Peyer's patch (tissue), 4 donors: Measurements from ENCODE around the gene KCNQ1. TPM values are rescaled to one million over a fixed set of nuclear protein-coding genes. Genes with fewer than 3 reads are reported as not detected.

ENCODE experiments used
- DNase-seq, 3 donors: peaks; one replicate each; pipeline ENCODE4 v3.0.0-alpha.2; 2017 to 2019
- H3K27ac ChIP-seq, 4 donors: fragments of 200-600 bp; sonication (generic); one replicate each; pipeline ENCODE4 v1.5.1; 2016 to 2019
- H3K27me3 ChIP-seq, 2 donors: fragments of 200-600 bp; sonication (generic); one replicate each; pipeline ENCODE4 v1.5.1; 2019
- H3K36me3 ChIP-seq, 3 donors: fragments of 200-600 bp; sonication (generic); one replicate each; pipeline ENCODE4 v1.5.1; 2016 to 2019
- H3K4me1 ChIP-seq, 4 donors: fragments of 200-600 bp; sonication (generic); one replicate each; pipeline ENCODE4 v1.5.1; 2016 to 2019
- H3K4me3 ChIP-seq, 4 donors: fragments of 200-600 bp; sonication (generic); 1 replicate in 3 of 4; 2 replicates in 1 of 4; pipeline ENCODE4 v1.5.1; 2016 to 2019; ENCODE audit warnings: mild to moderate bottlenecking in 1 of 4
- H3K9me3 ChIP-seq, 4 donors: fragments of 200-600 bp; sonication (generic); one replicate each; pipeline ENCODE4 v1.5.1; 2016 to 2019; ENCODE audit warnings: mild to moderate bottlenecking in 1 of 4
- CTCF ChIP-seq, 6 experiments: fragments of 450-650 bp in 4 of 6; fragments of 200-600 bp in 2 of 6; sonication (generic) in 1 of 6; IDR thresholded peaks; one replicate each; pipeline ENCODE4 v1.5.1; 2017 to 2019; ENCODE audit warnings: antibody characterized with exemption in 6 of 6, mild to moderate bottlenecking in 3 of 6, moderate library complexity in 1 of 6
- POLR2A ChIP-seq, 2 donors: fragments of 450-650 bp; IDR thresholded peaks; one replicate each; pipeline ENCODE4 v1.5.1; 2017; ENCODE audit warnings: antibody characterized with exemption in 2 of 2, mild to moderate bottlenecking in 2 of 2, moderate library complexity in 2 of 2
- total RNA-seq, 4 donors: library from RNA; depleted of rRNA; stranded (reverse); fragments of >200 nt; gene quantifications; one replicate each; pipeline ENCODE4 v1.1.0, GENCODE V29; 2016

Gene KCNQ1
- total RNA-seq, 4 donors from 2014 or later: 50.6 to 66.4 (median 54.2) TPM

GRCh38 chr11:2760196-2760871 lies 315.5 kb downstream of the KCNQ1 start:
- Histone ChIP-seq H3K27me3 (no peaks in the 10 kb centered on the region), H3K27ac (no peak overlapping the region), H3K36me3 (no peaks in the 10 kb centered on the region), H3K9me3 (no peaks in the 10 kb centered on the region), H3K4me3 (no peak overlapping the region), H3K4me1 (no peaks in the 10 kb centered on the region)
- TF ChIP-seq CTCF (IDR thresholded peaks at IDR 0.05): no peak
- TF ChIP-seq POLR2A (IDR thresholded peaks at IDR 0.05): no peak
- peak in 2 of 3 donors; percentile 12 to 38 for DNase-seq

- H3K27ac ChIP-seq: no peak overlapping the region
- no peaks in the 10 kb centered on the region for H3K4me1 ChIP-seq
- no peaks in the 10 kb centered on the region for H3K36me3 ChIP-seq
- H3K27me3 ChIP-seq: no peaks in the 10 kb centered on the region
- TF ChIP-seq CTCF (IDR thresholded peaks at IDR 0.05) (no peak), POLR2A (IDR thresholded peaks at IDR 0.05) (no peak)
- DNase-seq: peak; percentile 12 to 51 (median 45)
- no peak overlapping the region for H3K4me3 ChIP-seq
- no peaks in the 10 kb centered on the region for H3K9me3 ChIP-seq
Measured at GRCh38 chr11:2761131-2762030, 316.6 kb downstream of the KCNQ1 start.

GRCh38 chr11:2762031-2762380 lies 317.2 kb downstream of the KCNQ1 start:
- DNase-seq: no peak
- no peaks in the 10 kb centered on the region for H3K36me3 ChIP-seq
- no peak for TF ChIP-seq CTCF (IDR thresholded peaks at IDR 0.05)
- TF ChIP-seq POLR2A (IDR thresholded peaks at IDR 0.05): no peak
- H3K9me3 ChIP-seq: no peaks in the 10 kb centered on the region
- no peaks in the 10 kb centered on the region for H3K4me1 ChIP-seq
- H3K27me3 ChIP-seq: no peaks in the 10 kb centered on the region
- no peak overlapping the region for H3K27ac ChIP-seq
- no peak overlapping the region for H3K4me3 ChIP-seq

GRCh38 chr11:2762451-2762850 lies 317.6 kb downstream of the KCNQ1 start:
- DNase-seq: peak in 2 of 3 donors; percentile 9 to 21
- no peaks in the 10 kb centered on the region for H3K9me3 ChIP-seq
- no peaks in the 10 kb centered on the region for H3K36me3 ChIP-seq
- no peak overlapping the region for H3K27ac ChIP-seq
- no peaks in the 10 kb centered on the region for H3K27me3 ChIP-seq
- TF ChIP-seq CTCF (IDR thresholded peaks at IDR 0.05) (no peak), POLR2A (IDR thresholded peaks at IDR 0.05) (no peak)
- H3K4me3 ChIP-seq: no peak overlapping the region
- no peaks in the 10 kb centered on the region for H3K4me1 ChIP-seq

- no peak for DNase-seq
- H3K36me3 ChIP-seq: no peaks in the 10 kb centered on the region
- H3K9me3 ChIP-seq: no peaks in the 10 kb centered on the region
- no peaks in the 10 kb centered on the region for H3K27me3 ChIP-seq
- no peaks in the 10 kb centered on the region for H3K4me1 ChIP-seq
- H3K27ac ChIP-seq: no peak overlapping the region
- no peak for TF ChIP-seq CTCF (IDR thresholded peaks at IDR 0.05)
- TF ChIP-seq POLR2A (IDR thresholded peaks at IDR 0.05): no peak
- no peak overlapping the region for H3K4me3 ChIP-seq
Measured at GRCh38 chr11:2763984-2764383, 319.2 kb downstream of the KCNQ1 start.
